HEK293T (cell line): ENCODE data around the gene ZIC3.
"Not testable (repeated sequence)": the region's sequence is repeated elsewhere in the genome, so short reads cannot be mapped to it uniquely, and the experiment has no call there.

Experiments used
- CTCF ChIA-PET: fragments of 350-600 bp; formaldehyde crosslinking; extraction: SDS; loops from one replicate; lab custom pipeline; 2021; ENCODE audit warnings: antibody characterized with exemption, inconsistent platforms; lab: Yijun Ruan, JAX
- POLR2A ChIA-PET: fragments of 350-600 bp; formaldehyde crosslinking; extraction: SDS; loops from one replicate; lab custom pipeline; 2020; ENCODE audit warnings: antibody characterized with exemption, inconsistent platforms; lab: Yijun Ruan, JAX
- DNase-seq: peaks from one replicate; pipeline ENCODE4 v3.0.0; 2012; ENCODE audit warnings: mixed read lengths; ENCODE audit errors: extremely low spot score
- ARNT ChIP-seq: fragments of 450-650 bp; IDR thresholded peaks from 2 replicates; pipeline ENCODE4 v1.6.1; 2017; ENCODE audit warnings: mild to moderate bottlenecking
- BHLHE40 ChIP-seq: fragments of 450-650 bp; IDR thresholded peaks from 2 replicates; pipeline ENCODE4 v1.6.1; 2016; ENCODE audit warnings: mild to moderate bottlenecking, moderate library complexity, borderline replicate concordance
- CTBP1 ChIP-seq: fragments of 450-650 bp; IDR thresholded peaks from 2 replicates; pipeline ENCODE4 v1.6.1; 2016; ENCODE audit warnings: borderline replicate concordance
- ELF4 ChIP-seq: fragments of 450-650 bp; IDR thresholded peaks from 2 replicates; pipeline ENCODE4 v1.6.1; 2017; ENCODE audit warnings: antibody characterized with exemption
- FOXA1 ChIP-seq: fragments of 450-650 bp; IDR thresholded peaks from 2 replicates; pipeline ENCODE4 v1.6.1; 2016; ENCODE audit warnings: mild to moderate bottlenecking
- FOXK2 ChIP-seq: fragments of 450-650 bp; IDR thresholded peaks from 2 replicates; pipeline ENCODE4 v1.6.1; 2016; ENCODE audit warnings: mild to moderate bottlenecking
- FOXM1 ChIP-seq: fragments of 450-650 bp; IDR thresholded peaks from 2 replicates; pipeline ENCODE4 v1.6.1; 2017; ENCODE audit warnings: mild to moderate bottlenecking, borderline replicate concordance
- HDGF ChIP-seq: fragments of 450-650 bp; IDR thresholded peaks from 2 replicates; pipeline ENCODE4 v1.6.1; 2017; ENCODE audit warnings: antibody characterized with exemption, borderline replicate concordance
- L3MBTL2 ChIP-seq: fragments of 450-650 bp; conservative IDR thresholded peaks from 2 replicates; pipeline ENCODE4 v1.6.1; 2016; ENCODE audit warnings: mild to moderate bottlenecking
- LEF1 ChIP-seq: fragments of 450-650 bp; IDR thresholded peaks from 2 replicates; pipeline ENCODE4 v1.6.1; 2017; ENCODE audit warnings: mild to moderate bottlenecking, borderline replicate concordance
- NFRKB ChIP-seq: fragments of 450-650 bp; IDR thresholded peaks from 2 replicates; pipeline ENCODE4 v1.6.1; 2016; ENCODE audit warnings: mild to moderate bottlenecking, moderate library complexity
- PKNOX1 ChIP-seq: fragments of 450-650 bp; IDR thresholded peaks from 2 replicates; pipeline ENCODE4 v1.6.1; 2016
- SP1 ChIP-seq: fragments of 450-650 bp; IDR thresholded peaks from 2 replicates; pipeline ENCODE4 v1.6.1; 2017
- SUZ12 ChIP-seq: fragments of 450-650 bp; IDR thresholded peaks from 2 replicates; pipeline ENCODE4 v1.6.1; 2016; ENCODE audit warnings: mild to moderate bottlenecking
- TARDBP ChIP-seq: fragments of 450-650 bp; IDR thresholded peaks from 2 replicates; pipeline ENCODE4 v1.6.1; 2016
- ZNF384 ChIP-seq: fragments of 450-650 bp; IDR thresholded peaks from 2 replicates; pipeline ENCODE4 v1.6.1; 2016

The ZIC3 gene

GRCh38 chrX:137549851-137550664, 15.9 kb upstream of the ZIC3 start:
- POLR2A ChIA-PET = no interaction called here
- DNase-seq = no peak
- CTCF ChIA-PET = no interaction called here
- TF ChIP-seq ZNF384 = no peak
- no peak for TF ChIP-seq HDGF
- no peak for TF ChIP-seq FOXK2
- TF ChIP-seq FOXA1 = no peak
- no peak for TF ChIP-seq LEF1
- no peak for TF ChIP-seq ARNT
- no peak for TF ChIP-seq SUZ12
- no peak for TF ChIP-seq SP1
- no peak for TF ChIP-seq BHLHE40
- no peak for TF ChIP-seq PKNOX1
- no peak for TF ChIP-seq CTBP1

- POLR2A ChIA-PET = no interaction called here
- CTCF ChIA-PET = no interaction called here
- no peak for DNase-seq
- TF ChIP-seq L3MBTL2 = no peak
Measured at GRCh38 chrX:137550665-137551261, 15.2 kb upstream of the ZIC3 start.

DNA sequence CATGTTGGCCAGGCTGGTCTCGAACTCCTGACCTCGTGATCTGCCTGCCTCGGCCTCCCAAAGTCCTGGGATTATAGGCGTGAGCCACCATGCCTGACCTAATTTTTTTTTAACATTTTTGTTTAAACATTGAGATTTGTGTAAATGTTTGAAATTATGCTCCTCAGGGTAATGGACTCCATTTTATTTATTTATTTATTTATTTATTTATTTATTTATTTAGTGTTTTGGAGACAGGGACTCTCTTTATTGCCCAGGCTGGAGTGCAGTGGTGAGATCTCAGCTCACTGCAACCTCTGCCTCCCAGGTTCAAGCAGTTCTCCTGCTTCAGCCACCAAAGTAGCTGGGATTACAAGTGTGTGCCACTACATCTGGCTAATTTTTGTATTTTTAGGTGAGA, 13.8 kb upstream of the ZIC3 start:
- DNase-seq, POLR2A ChIA-PET, CTCF ChIA-PET: not testable (repeated sequence)

- TF ChIP-seq ELF4 (no peak), CTBP1 (no peak), LEF1 (no peak), SP1 (no peak), ARNT (no peak), FOXK2 (no peak), PKNOX1 (no peak), HDGF (no peak), ZNF384 (no peak), L3MBTL2 (no peak)
- DNase-seq = no peak
- POLR2A ChIA-PET = no interaction called here
- CTCF ChIA-PET = no interaction called here
Measured at GRCh38 chrX:137562096-137562495, 3.8 kb upstream of the ZIC3 start.

GRCh38 chrX:137563681-137564651, 2.0 kb upstream of the ZIC3 start:
- POLR2A ChIA-PET = no interaction called here
- CTCF ChIA-PET = no interaction called here
- TF ChIP-seq ZNF384 (no peak), ELF4 (no peak), TARDBP (no peak), FOXK2 (no peak), SUZ12 (no peak), BHLHE40 (no peak)
- no peak for DNase-seq

GRCh38 chrX:137565318-137565904, 516 bp upstream of the ZIC3 start:
- TF ChIP-seq SUZ12 (no peak), PKNOX1 (no peak), L3MBTL2 (no peak; the same call in 1 of the 2 replicates), ZNF384 (no peak), BHLHE40 (no peak), NFRKB (no peak), LEF1 (no peak), TARDBP (no peak), HDGF (no peak), FOXK2 (no peak), CTBP1 (no peak), FOXA1 (no peak), FOXM1 (no peak), ARNT (no peak), SP1 (no peak)
- CTCF ChIA-PET = no interaction called here
- no peak for DNase-seq
- POLR2A ChIA-PET = no interaction called here
